G401.6 (cell line): Measurements from ENCODE around the gene OTULIN.

Experiments
- FAIRE-seq: peaks from 2 replicates; lab custom pipeline; 2012; peaks lifted over from hg19 to GRCh38; lab: Jason Lieb, UNC

OTULIN gene

GRCh38 chr5:14699159-14699558, 34.6 kb downstream of the OTULIN start:
- FAIRE-seq, result no peak

GRCh38 chr5:14699807-14700400, 35.4 kb downstream of the OTULIN start:
- FAIRE-seq, result no peak

- no peak for FAIRE-seq
These were observed 36.2 kb downstream of the OTULIN start for GRCh38 chr5:14700478-14701436.

- no peak for FAIRE-seq
These were observed 37.0 kb downstream of the OTULIN start for GRCh38 chr5:14701556-14701955.

GRCh38 chr5:14702238-14702839, 37.8 kb downstream of the OTULIN start:
- no peak for FAIRE-seq

GRCh38 chr5:14705556-14705955, 41.0 kb downstream of the OTULIN start:
- FAIRE-seq, result no peak

- FAIRE-seq, result no peak
These were observed 42.1 kb downstream of the OTULIN start for GRCh38 chr5:14706615-14707021.

GRCh38 chr5:14707811-14708390, 43.4 kb downstream of the OTULIN start:
- FAIRE-seq, result no peak

GRCh38 chr5:14708551-14708950, 44.0 kb downstream of the OTULIN start:
- no peak for FAIRE-seq

- no peak for FAIRE-seq
These were observed 45.9 kb downstream of the OTULIN start for GRCh38 chr5:14710313-14710994.

- no peak for FAIRE-seq
These were observed 47.6 kb downstream of the OTULIN start for GRCh38 chr5:14712131-14712530.

GRCh38 chr5:14712666-14713065, 48.1 kb downstream of the OTULIN start:
- no peak for FAIRE-seq

GRCh38 chr5:14713476-14714390, 49.2 kb downstream of the OTULIN start:
- no peak for FAIRE-seq

GRCh38 chr5:14714706-14715105, 50.2 kb downstream of the OTULIN start:
- no peak for FAIRE-seq

- FAIRE-seq, result no peak
These were observed 51.0 kb downstream of the OTULIN start for GRCh38 chr5:14715481-14715880.

- FAIRE-seq, result no peak
These were observed 52.5 kb downstream of the OTULIN start for GRCh38 chr5:14716755-14717752.

- FAIRE-seq, result no peak
These were observed 54.3 kb downstream of the OTULIN start for GRCh38 chr5:14718778-14719177.

GRCh38 chr5:14720236-14720923, 55.9 kb downstream of the OTULIN start:
- FAIRE-seq, result no peak

GRCh38 chr5:14721990-14722656, 57.6 kb downstream of the OTULIN start:
- no peak for FAIRE-seq
